MCF 10A (cell line): ENCODE measurements around the gene GLP2R. TPM values are rescaled to one million over a fixed set of nuclear protein-coding genes. Genes with fewer than 3 reads are reported as not detected.

Experiments used
- BruUV-seq: library from RNA; stranded (reverse); fragments of 400-500 nt; replicated peaks from 2 replicates; lab custom pipeline; 2021; lab: Mats Ljungman, UMichigan
- CTCF ChIA-PET: fragments of 300-600 bp; sonication (Branson Sonifier 250); formaldehyde crosslinking; extraction: SDS; loops from one replicate; lab custom pipeline; 2021; ENCODE audit warnings: antibody characterized with exemption, inconsistent platforms; lab: Yijun Ruan, JAX
- POLR2A ChIA-PET: fragments of 300-600, 350-650 bp; sonication (Branson Sonifier 250); formaldehyde crosslinking; extraction: SDS; loops from one replicate; lab custom pipeline; 2020; ENCODE audit warnings: antibody characterized with exemption, inconsistent platforms; lab: Yijun Ruan, JAX
- DNase-seq: peaks from one replicate; pipeline ENCODE4 v3.0.0-alpha.2; 2018; ENCODE audit not compliant: unreplicated experiment
- H3K27ac Mint-ChIP-seq: one replicate; pipeline ENCODE4 v1.8.0; 2022; ENCODE audit warnings: mild to moderate bottlenecking, low read depth, mixed read lengths; ENCODE audit not compliant: unreplicated experiment
- H3K27me3 Mint-ChIP-seq: one replicate; pipeline ENCODE4 v1.8.0; 2022; ENCODE audit warnings: mixed read lengths; ENCODE audit not compliant: insufficient read depth, unreplicated experiment
- H3K36me3 Mint-ChIP-seq: one replicate; pipeline ENCODE4 v1.8.0; 2022; ENCODE audit warnings: mild to moderate bottlenecking, moderate library complexity, mixed read lengths; ENCODE audit not compliant: insufficient read depth, unreplicated experiment
- H3K4me1 Mint-ChIP-seq: one replicate; pipeline ENCODE4 v1.8.0; 2022; ENCODE audit warnings: mixed read lengths; ENCODE audit not compliant: insufficient read depth, unreplicated experiment
- H3K4me3 Mint-ChIP-seq: one replicate; pipeline ENCODE4 v1.8.0; 2022; ENCODE audit warnings: mild to moderate bottlenecking, moderate library complexity, mixed read lengths; ENCODE audit not compliant: unreplicated experiment
- H3K9me3 Mint-ChIP-seq: one replicate; pipeline ENCODE4 v1.8.0; 2022; ENCODE audit warnings: mixed read lengths; ENCODE audit not compliant: unreplicated experiment
- CTCF ChIP-seq: fragments of 200-600 bp; IDR thresholded peaks from one replicate; pipeline ENCODE4 v1.8.0; 2022; ENCODE audit warnings: antibody characterized with exemption, mild to moderate bottlenecking; ENCODE audit not compliant: unreplicated experiment
- intact Hi-C: fragments of 100-400 bp; cut with micrococcal nuclease; formaldehyde crosslinking; loops from 2 replicates; pipeline ENCODE4 v1.14.1; 2022
- total RNA-seq: library from RNA; stranded (reverse); gene quantifications from 2 replicates; pipeline ENCODE4 v1.2.3, GENCODE V29; 2022

The GLP2R gene
- total RNA-seq, 1 experiment from 2014 or later: 0.09 TPM

- H3K4me1 Mint-ChIP-seq: no peaks in the 10 kb centered on the region
- DNase-seq: peak; percentile 86
- intact Hi-C loops: no loop called here
- no peaks in the 10 kb centered on the region for H3K36me3 Mint-ChIP-seq
- TF ChIP-seq CTCF: no peak
- no TSS peak for BruUV-seq
- no peaks in the 10 kb centered on the region for H3K27me3 Mint-ChIP-seq
- peak overlapping the region; percentile 85 for H3K27ac Mint-ChIP-seq
- ChIA-PET CTCF (interaction anchor here (0.8 to 1.5 kb wide), 7 partner anchors 10 to 532 kb away, joined by 3 to 5 read pairs (median 3); partner anchors contain the start of genes DHRS7C and GLP2R), POLR2A (interaction anchor here (0.8 to 1.2 kb wide), 4 partner anchors 9 to 82 kb away, joined by 3 to 5 read pairs (median 4); no protein-coding TSS in a partner anchor)
- peak overlapping the region; percentile 49 for H3K4me3 Mint-ChIP-seq
- peaks cover 8% of the 10 kb centered on the region for H3K9me3 Mint-ChIP-seq
Measured at GRCh38 chr17:9802294-9802693, 23.4 kb upstream of the GLP2R start.

- Mint-ChIP-seq H3K4me3 (peak overlapping the region; percentile 49), H3K36me3 (no peaks in the 10 kb centered on the region), H3K27me3 (no peaks in the 10 kb centered on the region), H3K4me1 (no peaks in the 10 kb centered on the region), H3K9me3 (peaks cover 8% of the 10 kb centered on the region), H3K27ac (peak overlapping the region; percentile 85)
- POLR2A ChIA-PET: interaction anchor here (0.8 to 1.2 kb wide), 4 partner anchors 8 to 83 kb away, joined by 3 to 5 read pairs (median 4); no protein-coding TSS in a partner anchor
- DNase-seq: no peak
- TF ChIP-seq CTCF: no peak
- intact Hi-C loops: no loop called here
- CTCF ChIA-PET: interaction anchor here (0.8 to 1.5 kb wide), 7 partner anchors 10 to 531 kb away, joined by 3 to 5 read pairs (median 3); partner anchors contain the start of genes DHRS7C and GLP2R
- TSS peak; percentile 52 for BruUV-seq
Measured at GRCh38 chr17:9802697-9803096, 23.0 kb upstream of the GLP2R start.

GRCh38 chr17:9805769-9806168, 20.0 kb upstream of the GLP2R start:
- no TSS peak for BruUV-seq
- POLR2A ChIA-PET: no interaction called here
- Mint-ChIP-seq H3K9me3 (peaks cover 8% of the 10 kb centered on the region), H3K4me3 (no peak overlapping the region), H3K27ac (no peak overlapping the region), H3K27me3 (no peaks in the 10 kb centered on the region), H3K4me1 (no peaks in the 10 kb centered on the region), H3K36me3 (no peaks in the 10 kb centered on the region)
- CTCF ChIA-PET: no interaction called here
- intact Hi-C loops: no loop called here
- TF ChIP-seq CTCF: no peak
- no peak for DNase-seq

GRCh38 chr17:9806699-9807098, 19.0 kb upstream of the GLP2R start:
- TF ChIP-seq CTCF: no peak
- Mint-ChIP-seq H3K4me3 (no peak overlapping the region), H3K36me3 (no peaks in the 10 kb centered on the region), H3K4me1 (no peaks in the 10 kb centered on the region), H3K27me3 (no peaks in the 10 kb centered on the region), H3K9me3 (peaks cover 8% of the 10 kb centered on the region), H3K27ac (no peak overlapping the region)
- no TSS peak for BruUV-seq
- DNase-seq: no peak
- ChIA-PET CTCF (no interaction called here), POLR2A (no interaction called here)
- intact Hi-C loops: no loop called here
